Liver (tissue), 9 donors: ENCODE measurements around the gene ANG. TPM values are rescaled to one million over a fixed set of nuclear protein-coding genes. Genes with fewer than 3 reads are reported as not detected.

Experiments
- DNase-seq: peaks from one replicate; pipeline ENCODE4 v3.0.0-alpha.2; 2017; ENCODE audit warnings: low spot score
- H3K27ac ChIP-seq, 2 donors: one replicate each; pipeline ENCODE4 v1.7.0; 2013; ENCODE audit warnings: inconsistent platforms in 2 of 2, low read length in 2 of 2, control low read depth in 1 of 2, low read depth in 1 of 2, mild to moderate bottlenecking in 1 of 2
- H3K27me3 ChIP-seq, 4 donors: one replicate each; pipeline versions ENCODE4 v1.6.1 to v1.7.0; 2013; ENCODE audit warnings: low read length in 3 of 4, inconsistent platforms in 1 of 4, mild to moderate bottlenecking in 1 of 4, moderate library complexity in 1 of 4; ENCODE audit not compliant: control insufficient read depth in 4 of 4, insufficient read depth in 4 of 4
- H3K36me3 ChIP-seq, 4 donors: one replicate each; pipeline versions ENCODE4 v1.6.1 to v1.7.0; 2013; ENCODE audit warnings: low read length in 3 of 4, mild to moderate bottlenecking in 3 of 4, low read depth in 1 of 4, moderate library complexity in 1 of 4; ENCODE audit not compliant: control insufficient read depth in 4 of 4, insufficient read depth in 3 of 4
- H3K4me1 ChIP-seq, 4 donors: one replicate each; pipeline versions ENCODE4 v1.6.1 to v1.7.0; 2013; ENCODE audit warnings: low read length in 3 of 4, mild to moderate bottlenecking in 3 of 4, moderate library complexity in 1 of 4; ENCODE audit not compliant: control insufficient read depth in 4 of 4, insufficient read depth in 4 of 4
- H3K4me3 ChIP-seq, 3 donors: one replicate each; pipeline versions ENCODE4 v1.6.1 to v1.7.0; 2013; ENCODE audit warnings: low read length in 3 of 3, control low read depth in 1 of 3, low read depth in 1 of 3, mild to moderate bottlenecking in 1 of 3
- H3K9ac ChIP-seq, 2 donors: one replicate each; pipeline ENCODE4 v1.7.0; 2013; ENCODE audit warnings: low read length in 2 of 2, mild to moderate bottlenecking in 2 of 2, moderate library complexity in 2 of 2, control low read depth in 1 of 2, low read depth in 1 of 2
- H3K9me3 ChIP-seq, 4 donors: one replicate each; pipeline versions ENCODE4 v1.6.1 to v1.7.0; 2013; ENCODE audit warnings: low read length in 3 of 4; ENCODE audit not compliant: control insufficient read depth in 4 of 4
- CTCF ChIP-seq: fragments of 150-350 bp; IDR thresholded peaks from 2 replicates; pipeline ENCODE4 v1.5.1; 2017; ENCODE audit warnings: improper control_type of control experiment, low read depth, low read length; ENCODE audit not compliant: missing input control
- EGR1 ChIP-seq, 2 donors: IDR thresholded peaks; 2 replicates each; pipeline ENCODE4 v1.6.1; 2016 to 2018; ENCODE audit warnings: antibody characterized with exemption in 2 of 2, low read depth in 2 of 2
- FOXA1 ChIP-seq: IDR thresholded peaks from 2 replicates; pipeline ENCODE4 v1.6.1; 2016; ENCODE audit warnings: antibody characterized with exemption
- FOXA2 ChIP-seq: IDR thresholded peaks from 2 replicates; pipeline ENCODE4 v1.6.1; 2016; ENCODE audit warnings: antibody characterized with exemption
- GABPA ChIP-seq, 2 donors: IDR thresholded peaks in 1 of 2; conservative IDR thresholded peaks in 1 of 2; 2 replicates each; pipeline ENCODE4 v1.6.1; 2016; ENCODE audit warnings: antibody characterized with exemption in 2 of 2, mild to moderate bottlenecking in 1 of 2, moderate library complexity in 1 of 2
- HNF4A ChIP-seq, 2 donors: conservative IDR thresholded peaks; 2 replicates each; pipeline ENCODE4 v1.6.1; 2016; ENCODE audit warnings: antibody characterized with exemption in 2 of 2, mild to moderate bottlenecking in 2 of 2
- HNF4G ChIP-seq: IDR thresholded peaks from 2 replicates; pipeline ENCODE4 v1.6.1; 2016; ENCODE audit warnings: antibody characterized with exemption
- JUND ChIP-seq, 2 donors: IDR thresholded peaks; 2 replicates each; pipeline ENCODE4 v1.6.1; 2016; ENCODE audit warnings: antibody characterized with exemption in 2 of 2
- NR2F2 ChIP-seq: IDR thresholded peaks from 2 replicates; pipeline ENCODE4 v1.6.1; 2016; ENCODE audit warnings: antibody characterized with exemption
- RAD21 ChIP-seq, 2 donors: IDR thresholded peaks; 2 replicates each; pipeline ENCODE4 v1.6.1; 2016; ENCODE audit warnings: antibody characterized with exemption in 2 of 2, mild to moderate bottlenecking in 2 of 2
- RXRA ChIP-seq, 2 donors: IDR thresholded peaks; 2 replicates each; pipeline ENCODE4 v1.6.1; 2017 to 2018; ENCODE audit warnings: antibody characterized with exemption in 2 of 2, mild to moderate bottlenecking in 1 of 2
- SP1 ChIP-seq: IDR thresholded peaks from 2 replicates; pipeline ENCODE4 v1.6.1; 2018; ENCODE audit warnings: antibody characterized with exemption, mild to moderate bottlenecking
- TAF1 ChIP-seq: conservative IDR thresholded peaks from 2 replicates; pipeline ENCODE4 v1.6.1; 2016; ENCODE audit warnings: antibody characterized with exemption, mild to moderate bottlenecking
- YY1 ChIP-seq: IDR thresholded peaks from 2 replicates; pipeline ENCODE4 v1.6.1; 2016; ENCODE audit warnings: antibody characterized with exemption, mild to moderate bottlenecking
- ZBTB33 ChIP-seq: IDR thresholded peaks from 2 replicates; pipeline ENCODE4 v1.6.1; 2016; ENCODE audit warnings: antibody characterized with exemption
- WGBS: extraction: QIAGEN DNeasy Blood & Tissue Kit; methylation state at CpG from one replicate; pipeline ENCODE4 v1.1.7; 2013; 5-methylcytosine and 5-hydroxymethylcytosine counted together
- polyA plus RNA-seq, 2 donors: library from polyadenylated mRNA; stranded (reverse) in 1 of 2; unstranded in 1 of 2; fragments of 200-250 nt in 1 of 2; fragments of >200 nt in 1 of 2; fragmentation: Nextera tagmentation in 1 of 2; extraction: Ambion mirVana in 1 of 2; gene quantifications; one replicate each; pipeline versions ENCODE4 v1.2.1 to v1.2.3, GENCODE V29; 2013 to 2015
- total RNA-seq, 2 donors: library from RNA; depleted of rRNA; stranded (reverse); fragments of >200 nt; gene quantifications; one replicate each; pipeline ENCODE4 v1.2.3, GENCODE V29; 2014
- TF ChIP-seq, protein P1 (sequence below): IDR thresholded peaks from 2 replicates; pipeline ENCODE4 v1.6.1; 2016; ENCODE audit warnings: antibody characterized with exemption
- TF ChIP-seq, protein P2 (sequence below): IDR thresholded peaks from 2 replicates; pipeline ENCODE4 v1.6.1; 2016; ENCODE audit warnings: antibody characterized with exemption, mild to moderate bottlenecking
- TF ChIP-seq, protein P3 (sequence below): IDR thresholded peaks from 2 replicates; pipeline ENCODE4 v1.6.1; 2016; ENCODE audit warnings: antibody characterized with exemption
- donor health status: healthy.
- donor health status: healthy.
- donor health status: healthy.
- donor health status: healthy.
- donor health status: healthy.

The ANG gene
- total and polyA plus RNA-seq, 4 donors: 153 to 2,524 (median 1,379) TPM

GRCh38 chr14:20686386-20687143, 2.0 kb upstream of the ANG start:
- TF ChIP-seq EGR1 (IDR thresholded peaks at IDR 0.05; ENCODE audit: low read depth in 2 of 2): peak in 1 of 2 donors; percentile 56
- peak; percentile 67 to 89 for TF ChIP-seq RXRA (IDR thresholded peaks at IDR 0.05)
- peak in 1 of 2 donors; percentile 39 for TF ChIP-seq GABPA (IDR thresholded peaks at IDR 0.05 in 1 of 2, conservative IDR thresholded peaks at IDR 0.05 in 1 of 2)
- peak; percentile 66 for TF ChIP-seq FOXA2
- TF ChIP-seq, protein P1, sequence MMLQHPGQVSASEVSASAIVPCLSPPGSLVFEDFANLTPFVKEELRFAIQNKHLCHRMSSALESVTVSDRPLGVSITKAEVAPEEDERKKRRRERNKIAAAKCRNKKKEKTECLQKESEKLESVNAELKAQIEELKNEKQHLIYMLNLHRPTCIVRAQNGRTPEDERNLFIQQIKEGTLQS: peak; percentile 58
- TF ChIP-seq, protein P2, sequence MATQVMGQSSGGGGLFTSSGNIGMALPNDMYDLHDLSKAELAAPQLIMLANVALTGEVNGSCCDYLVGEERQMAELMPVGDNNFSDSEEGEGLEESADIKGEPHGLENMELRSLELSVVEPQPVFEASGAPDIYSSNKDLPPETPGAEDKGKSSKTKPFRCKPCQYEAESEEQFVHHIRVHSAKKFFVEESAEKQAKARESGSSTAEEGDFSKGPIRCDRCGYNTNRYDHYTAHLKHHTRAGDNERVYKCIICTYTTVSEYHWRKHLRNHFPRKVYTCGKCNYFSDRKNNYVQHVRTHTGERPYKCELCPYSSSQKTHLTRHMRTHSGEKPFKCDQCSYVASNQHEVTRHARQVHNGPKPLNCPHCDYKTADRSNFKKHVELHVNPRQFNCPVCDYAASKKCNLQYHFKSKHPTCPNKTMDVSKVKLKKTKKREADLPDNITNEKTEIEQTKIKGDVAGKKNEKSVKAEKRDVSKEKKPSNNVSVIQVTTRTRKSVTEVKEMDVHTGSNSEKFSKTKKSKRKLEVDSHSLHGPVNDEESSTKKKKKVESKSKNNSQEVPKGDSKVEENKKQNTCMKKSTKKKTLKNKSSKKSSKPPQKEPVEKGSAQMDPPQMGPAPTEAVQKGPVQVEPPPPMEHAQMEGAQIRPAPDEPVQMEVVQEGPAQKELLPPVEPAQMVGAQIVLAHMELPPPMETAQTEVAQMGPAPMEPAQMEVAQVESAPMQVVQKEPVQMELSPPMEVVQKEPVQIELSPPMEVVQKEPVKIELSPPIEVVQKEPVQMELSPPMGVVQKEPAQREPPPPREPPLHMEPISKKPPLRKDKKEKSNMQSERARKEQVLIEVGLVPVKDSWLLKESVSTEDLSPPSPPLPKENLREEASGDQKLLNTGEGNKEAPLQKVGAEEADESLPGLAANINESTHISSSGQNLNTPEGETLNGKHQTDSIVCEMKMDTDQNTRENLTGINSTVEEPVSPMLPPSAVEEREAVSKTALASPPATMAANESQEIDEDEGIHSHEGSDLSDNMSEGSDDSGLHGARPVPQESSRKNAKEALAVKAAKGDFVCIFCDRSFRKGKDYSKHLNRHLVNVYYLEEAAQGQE: peak; percentile 85
- TF ChIP-seq HNF4A (conservative IDR thresholded peaks at IDR 0.05): peak; percentile 92 to 95
- TF ChIP-seq, protein P3, sequence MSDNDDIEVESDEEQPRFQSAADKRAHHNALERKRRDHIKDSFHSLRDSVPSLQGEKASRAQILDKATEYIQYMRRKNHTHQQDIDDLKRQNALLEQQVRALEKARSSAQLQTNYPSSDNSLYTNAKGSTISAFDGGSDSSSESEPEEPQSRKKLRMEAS: peak; percentile 96
- no peak for TF ChIP-seq CTCF
- no peak for TF ChIP-seq FOXA1
- peak; percentile 84 for TF ChIP-seq HNF4G
- TF ChIP-seq JUND (IDR thresholded peaks at IDR 0.05): peak; percentile 19 to 59
- TF ChIP-seq YY1: peak; percentile 45
- TF ChIP-seq ZBTB33: peak; percentile 54
- peak; percentile 38 for TF ChIP-seq TAF1
- no peak for TF ChIP-seq NR2F2
- peak; percentile 92 for TF ChIP-seq SP1
- TF ChIP-seq RAD21 (IDR thresholded peaks at IDR 0.05): no peak
- no peaks in the 10 kb centered on the region for H3K36me3 ChIP-seq
- no peak for DNase-seq
- H3K4me3 ChIP-seq: peak overlapping the region; percentile 51 to 97 (median 71)
- H3K27ac ChIP-seq: peak overlapping the region; percentile 95 to 97
- no peaks in the 10 kb centered on the region for H3K27me3 ChIP-seq
- 29% methylated on average over 7 of the region's 7 CpGs for WGBS
- peak overlapping the region in 1 of 2 donors; percentile 85 for H3K9ac ChIP-seq
- H3K4me1 ChIP-seq: peaks cover 0 to 44% (median 30%) of the 10 kb centered on the region in 4 donors
- H3K9me3 ChIP-seq: no peaks in the 10 kb centered on the region
